GM12801 (cell line): ENCODE measurements around the gene TMPO.

Experiments used
- TF ChIP-seq, protein P1 (sequence below): IDR thresholded peaks from one replicate; pipeline ENCODE4 v1.5.1; 2011; ENCODE audit warnings: control low read depth; ENCODE audit not compliant: insufficient read length; ENCODE audit errors: extremely low read depth

Gene TMPO

DNA sequence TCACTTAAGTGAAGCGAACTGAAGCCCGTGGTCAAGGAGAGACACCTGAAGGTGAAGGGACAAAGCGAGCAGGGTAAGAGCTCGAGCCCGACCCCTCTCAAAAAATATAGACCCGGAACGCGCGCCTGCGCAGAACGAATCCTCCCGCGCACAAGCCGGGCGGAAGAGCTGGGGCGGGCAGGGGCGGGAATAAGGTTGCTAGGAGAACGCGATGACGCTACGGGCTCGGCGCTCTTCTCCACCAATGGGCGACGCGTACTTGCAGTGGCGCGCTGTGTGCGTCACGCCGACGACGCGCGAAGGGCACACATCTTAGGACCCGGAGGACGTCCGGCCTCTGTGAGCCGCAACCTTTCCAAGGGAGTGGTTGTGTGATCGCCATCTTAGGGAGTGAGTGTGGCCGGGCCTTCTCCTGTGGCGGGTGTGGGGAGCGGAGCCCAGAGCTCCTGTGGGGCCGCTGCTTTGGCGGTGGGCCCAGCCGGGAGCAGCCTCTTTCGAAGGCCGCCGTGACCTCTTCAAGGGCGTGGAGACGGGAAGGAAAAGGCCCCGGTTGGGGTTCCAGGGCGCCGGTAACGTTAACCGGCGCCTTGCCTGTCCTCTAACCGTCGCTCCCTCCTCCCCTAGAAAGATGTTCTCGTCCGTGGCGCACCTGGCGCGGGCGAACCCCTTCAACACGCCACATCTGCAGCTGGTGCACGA is 78.1 kb downstream of the TMPO start, which contains the start of gene SLC25A3:
SLC25A3 (plus strand) TSS at position 336 of the 699 bp plus-strand sequence; CDS start at position 629, 293 bp downstream.
- TF ChIP-seq, protein P1, sequence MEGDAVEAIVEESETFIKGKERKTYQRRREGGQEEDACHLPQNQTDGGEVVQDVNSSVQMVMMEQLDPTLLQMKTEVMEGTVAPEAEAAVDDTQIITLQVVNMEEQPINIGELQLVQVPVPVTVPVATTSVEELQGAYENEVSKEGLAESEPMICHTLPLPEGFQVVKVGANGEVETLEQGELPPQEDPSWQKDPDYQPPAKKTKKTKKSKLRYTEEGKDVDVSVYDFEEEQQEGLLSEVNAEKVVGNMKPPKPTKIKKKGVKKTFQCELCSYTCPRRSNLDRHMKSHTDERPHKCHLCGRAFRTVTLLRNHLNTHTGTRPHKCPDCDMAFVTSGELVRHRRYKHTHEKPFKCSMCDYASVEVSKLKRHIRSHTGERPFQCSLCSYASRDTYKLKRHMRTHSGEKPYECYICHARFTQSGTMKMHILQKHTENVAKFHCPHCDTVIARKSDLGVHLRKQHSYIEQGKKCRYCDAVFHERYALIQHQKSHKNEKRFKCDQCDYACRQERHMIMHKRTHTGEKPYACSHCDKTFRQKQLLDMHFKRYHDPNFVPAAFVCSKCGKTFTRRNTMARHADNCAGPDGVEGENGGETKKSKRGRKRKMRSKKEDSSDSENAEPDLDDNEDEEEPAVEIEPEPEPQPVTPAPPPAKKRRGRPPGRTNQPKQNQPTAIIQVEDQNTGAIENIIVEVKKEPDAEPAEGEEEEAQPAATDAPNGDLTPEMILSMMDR = no peak

DNA sequence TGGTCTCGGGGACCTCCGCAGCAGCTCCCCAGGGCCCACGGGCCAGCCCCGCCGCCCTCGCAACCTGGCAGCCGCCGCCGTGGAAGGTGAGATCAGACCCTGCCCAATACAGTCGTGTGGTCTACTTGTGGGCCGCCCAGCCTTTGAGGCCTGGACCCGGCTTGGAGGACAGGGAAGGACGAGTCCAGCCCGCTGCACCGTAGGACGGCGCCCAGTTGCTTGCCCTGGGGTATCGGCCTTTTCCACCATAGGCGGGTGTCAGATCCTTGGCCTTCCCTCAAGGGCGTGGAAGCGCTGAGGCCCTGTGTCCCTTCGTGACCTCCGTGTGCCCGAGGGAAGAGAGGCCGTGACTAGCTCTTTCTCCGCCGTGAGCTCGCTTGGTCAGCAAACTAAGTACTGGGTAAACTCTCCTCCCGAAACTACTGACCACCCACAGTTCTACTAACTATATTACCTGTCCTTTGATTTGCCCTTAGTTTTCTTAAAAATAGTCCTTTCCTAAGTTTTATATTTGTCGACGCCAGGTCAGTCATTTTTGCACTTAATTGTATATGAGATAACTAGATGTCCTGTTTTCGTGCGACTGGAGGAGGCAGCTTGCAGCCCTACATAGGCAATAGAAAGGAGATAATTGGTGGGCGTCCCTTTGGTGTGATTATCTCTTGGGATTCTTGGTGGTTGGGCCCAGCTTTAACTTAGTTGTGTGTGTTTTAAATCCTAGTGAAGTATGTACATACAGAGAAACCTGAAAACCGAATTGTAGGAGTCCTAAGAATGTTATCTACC is 78.9 kb downstream of the TMPO start:
- TF ChIP-seq, protein P1 = no peak

DNA sequence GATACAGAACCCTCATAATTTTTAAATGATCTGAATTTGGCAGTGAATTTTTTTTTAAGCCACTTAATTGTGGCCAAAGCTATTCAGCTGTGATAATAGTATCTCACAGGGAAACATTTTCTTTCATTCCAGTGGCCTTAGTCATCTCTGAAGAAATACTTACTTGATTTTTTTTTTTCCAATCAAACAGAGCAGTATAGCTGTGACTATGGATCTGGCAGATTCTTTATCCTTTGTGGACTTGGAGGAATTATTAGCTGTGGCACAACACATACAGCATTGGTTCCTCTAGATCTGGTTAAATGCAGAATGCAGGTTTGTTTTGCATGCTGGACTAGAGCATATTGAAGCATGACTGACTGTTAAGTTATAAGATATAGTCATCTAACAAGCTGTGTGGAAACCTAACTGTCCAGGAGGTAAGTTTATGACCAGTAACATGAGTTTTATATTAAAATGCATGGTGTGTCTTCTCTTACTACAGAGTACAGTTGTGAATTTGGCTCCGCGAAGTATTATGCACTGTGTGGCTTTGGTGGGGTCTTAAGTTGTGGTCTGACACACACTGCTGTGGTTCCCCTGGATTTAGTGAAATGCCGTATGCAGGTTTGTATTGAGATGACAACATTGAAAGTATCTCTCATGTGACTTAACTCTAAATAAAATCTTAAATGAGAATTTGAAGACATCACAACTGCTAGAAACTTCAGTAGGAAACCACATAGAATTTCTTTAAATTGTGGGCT is 80.0 kb downstream of the TMPO start:
- TF ChIP-seq, protein P1 = no peak
